OCI-LY1 (cell line): ENCODE results near the gene LIMA1.
"Not testable (repeated sequence)": the region's sequence is repeated elsewhere in the genome, so short reads cannot be mapped to it uniquely, and the experiment has no call there.

Experiments used
- H2AFZ ChIP-seq: fragments of 200-600 bp; sonication (generic), shearing (Covaris generic); 2 replicates; pipeline ENCODE4 v1.6.0; 2014; ENCODE audit warnings: antibody characterized with exemption, mild to moderate bottlenecking, low read length
- H3F3A ChIP-seq: fragments of 200-600 bp; sonication (generic), shearing (Covaris generic); 2 replicates; pipeline ENCODE4 v1.6.0; 2014; ENCODE audit warnings: mild to moderate bottlenecking, antibody characterized with exemption, low read length, moderate library complexity; ENCODE audit not compliant: insufficient read depth
- H3K27ac ChIP-seq: fragments of 200-600 bp; sonication (generic); 2 replicates; pipeline ENCODE4 v1.5.1; 2014; ENCODE audit warnings: low read length, mixed run types, mild to moderate bottlenecking, low read depth; ENCODE audit not compliant: poor library complexity, severe bottlenecking
- H3K27me3 ChIP-seq: fragments of 200-600 bp; sonication (generic); 2 replicates; pipeline ENCODE4 v1.6.0; 2014; ENCODE audit warnings: antibody characterized with exemption, mild to moderate bottlenecking, low read length, moderate library complexity; ENCODE audit not compliant: insufficient read depth
- H3K36me3 ChIP-seq: fragments of 200-600 bp; sonication (generic); 2 replicates; pipeline ENCODE4 v1.6.1; 2014; ENCODE audit warnings: mild to moderate bottlenecking, antibody characterized with exemption, low read length, moderate library complexity, mixed read lengths; ENCODE audit not compliant: insufficient read depth
- H3K4me1 ChIP-seq: fragments of 200-600 bp; sonication (generic); 2 replicates; pipeline ENCODE4 v1.5.1; 2014; ENCODE audit warnings: mild to moderate bottlenecking, low read length, moderate library complexity; ENCODE audit not compliant: insufficient read depth, severe bottlenecking
- H3K4me2 ChIP-seq: fragments of 200-600 bp; sonication (generic), shearing (Covaris generic); 2 replicates; pipeline ENCODE4 v1.6.1; 2014; ENCODE audit warnings: low read length
- H3K4me3 ChIP-seq: fragments of 200-600 bp; sonication (generic); 2 replicates; pipeline ENCODE4 v1.5.1; 2014; ENCODE audit warnings: low read length, low read depth, mild to moderate bottlenecking, mixed read lengths; ENCODE audit not compliant: poor library complexity, severe bottlenecking
- H3K79me2 ChIP-seq: fragments of 200-600 bp; shearing (Covaris generic); 2 replicates; pipeline ENCODE4 v1.6.1; 2016; ENCODE audit warnings: mixed run types, low read length, mixed read lengths; ENCODE audit not compliant: insufficient read depth
- H3K9ac ChIP-seq: fragments of 200-600 bp; sonication (generic), shearing (Covaris generic); 2 replicates; pipeline ENCODE4 v1.6.1; 2014; ENCODE audit warnings: mild to moderate bottlenecking, low read length, mixed read lengths
- H3K9me2 ChIP-seq: fragments of 200-600 bp; sonication (generic), shearing (Covaris generic); 2 replicates; pipeline ENCODE4 v1.6.1; 2014; ENCODE audit warnings: low read depth, mild to moderate bottlenecking, low read length, mixed read lengths
- H3K9me3 ChIP-seq: fragments of 200-600 bp; shearing (Covaris generic); 2 replicates; pipeline ENCODE4 v1.6.1; 2014; ENCODE audit warnings: low read length, mixed read lengths
- H4K20me1 ChIP-seq: fragments of 200-600 bp; sonication (generic), shearing (Covaris generic); 2 replicates; pipeline ENCODE4 v1.6.0; 2016; ENCODE audit warnings: mild to moderate bottlenecking, low read length; ENCODE audit not compliant: insufficient read depth
- CTCF ChIP-seq: fragments of 200-600 bp; sonication (generic), shearing (Covaris generic); IDR thresholded peaks from 2 replicates; pipeline ENCODE4 v1.5.1; 2017; ENCODE audit warnings: mild to moderate bottlenecking, antibody characterized with exemption, low read length, moderate library complexity, mixed read lengths
- EZH2 ChIP-seq: fragments of 200-600 bp; sonication (generic), shearing (Covaris generic); IDR thresholded peaks from 2 replicates; pipeline ENCODE4 v1.8.0; 2017; ENCODE audit warnings: borderline replicate concordance, mixed run types, mild to moderate bottlenecking, antibody characterized with exemption, low read length, moderate library complexity, mixed read lengths

The LIMA1 gene

GRCh38 chr12:50314636-50315312, 31.5 kb upstream of the LIMA1 start:
- Histone ChIP-seq H3K79me2 (no peaks in the 10 kb centered on the region), H3K27me3 (no peaks in the 10 kb centered on the region), H3F3A (no peaks in the 10 kb centered on the region), H3K27ac (no peak overlapping the region), H3K9me3 (no peaks in the 10 kb centered on the region), H3K4me1 (no peaks in the 10 kb centered on the region), H3K9me2 (no peaks in the 10 kb centered on the region), H4K20me1 (no peaks in the 10 kb centered on the region), H3K36me3 (no peaks in the 10 kb centered on the region), H3K4me3 (no peak overlapping the region), H3K4me2 (no peak overlapping the region), H2AFZ (no peak overlapping the region), H3K9ac (no peak overlapping the region)
- peak; percentile 68 for TF ChIP-seq CTCF
- TF ChIP-seq EZH2 = no peak

- H3K27ac ChIP-seq, H3K36me3 ChIP-seq, H3K27me3 ChIP-seq, H3K4me3 ChIP-seq, H3F3A ChIP-seq, H3K4me2 ChIP-seq, H4K20me1 ChIP-seq, H3K9me2 ChIP-seq, H3K9ac ChIP-seq, H3K9me3 ChIP-seq, H2AFZ ChIP-seq, H3K79me2 ChIP-seq, H3K4me1 ChIP-seq: not testable (repeated sequence)
These were observed 30.7 kb upstream of the LIMA1 start for GRCh38 chr12:50313971-50314370.

GRCh38 chr12:50313256-50313931, 30.1 kb upstream of the LIMA1 start:
- H3K4me2 ChIP-seq = no peak overlapping the region
- H3K9me3 ChIP-seq = no peaks in the 10 kb centered on the region
- no peaks in the 10 kb centered on the region for H3K79me2 ChIP-seq
- no peak overlapping the region for H3K27ac ChIP-seq
- no peaks in the 10 kb centered on the region for H3K27me3 ChIP-seq
- H4K20me1 ChIP-seq = no peaks in the 10 kb centered on the region
- H3K4me1 ChIP-seq = no peaks in the 10 kb centered on the region
- H2AFZ ChIP-seq = no peak overlapping the region
- H3K9ac ChIP-seq = no peak overlapping the region
- H3K4me3 ChIP-seq = no peak overlapping the region
- TF ChIP-seq EZH2 = no peak
- no peak for TF ChIP-seq CTCF
- no peaks in the 10 kb centered on the region for H3K36me3 ChIP-seq
- no peaks in the 10 kb centered on the region for H3F3A ChIP-seq
- no peaks in the 10 kb centered on the region for H3K9me2 ChIP-seq

- H4K20me1 ChIP-seq, H3K79me2 ChIP-seq, H3K9me3 ChIP-seq, H3F3A ChIP-seq, H3K4me2 ChIP-seq, H3K4me1 ChIP-seq, H3K27me3 ChIP-seq, H3K9ac ChIP-seq, H3K9me2 ChIP-seq, H3K4me3 ChIP-seq, H3K36me3 ChIP-seq, H3K27ac ChIP-seq, H2AFZ ChIP-seq: not testable (repeated sequence)
These were observed 28.7 kb upstream of the LIMA1 start for GRCh38 chr12:50311858-50312609.
